GM23248 (cell line): ENCODE data around the gene COL23A1. TPM values are rescaled to one million over a fixed set of nuclear protein-coding genes. Genes with fewer than 3 reads are reported as not detected.

Experiments used
- DNase-seq: peaks from one replicate; pipeline ENCODE4 v3.0.0-alpha.2; 2015
- H2AFZ ChIP-seq: fragments of 200-600 bp; sonication (generic); 2 replicates; pipeline ENCODE4 v1.6.1; 2016; ENCODE audit warnings: antibody characterized with exemption
- H3F3A ChIP-seq: fragments of 200-600 bp; sonication (generic); 2 replicates; pipeline ENCODE4 v1.6.1; 2016; ENCODE audit warnings: mild to moderate bottlenecking, antibody characterized with exemption, mixed run types; ENCODE audit not compliant: insufficient read depth
- H3K27ac ChIP-seq: fragments of 200-600 bp; sonication (generic); 2 replicates; pipeline ENCODE4 v1.5.1; 2016; ENCODE audit warnings: mild to moderate bottlenecking
- H3K27me3 ChIP-seq: fragments of 200-600 bp; sonication (generic); replicated peaks from 2 replicates; pipeline ENCODE4 v1.6.1; 2016; ENCODE audit warnings: mild to moderate bottlenecking; ENCODE audit not compliant: insufficient read depth
- H3K36me3 ChIP-seq: fragments of 200-600 bp; sonication (generic); 2 replicates; pipeline ENCODE4 v1.6.1; 2016; ENCODE audit warnings: low read depth, mild to moderate bottlenecking
- H3K4me1 ChIP-seq: fragments of 200-600 bp; sonication (generic); 2 replicates; pipeline ENCODE4 v1.6.1; 2016; ENCODE audit warnings: mild to moderate bottlenecking; ENCODE audit not compliant: insufficient read depth
- H3K4me2 ChIP-seq: fragments of 200-600 bp; sonication (generic); one replicate; pipeline ENCODE4 v1.6.1; 2016; ENCODE audit warnings: mild to moderate bottlenecking; ENCODE audit not compliant: unreplicated experiment
- H3K4me3 ChIP-seq: fragments of 200-600 bp; sonication (generic); 2 replicates; pipeline ENCODE4 v1.5.1; 2016; ENCODE audit warnings: mild to moderate bottlenecking
- H3K79me2 ChIP-seq: fragments of 200-600 bp; sonication (generic); 2 replicates; pipeline ENCODE4 v1.6.1; 2016; ENCODE audit warnings: mild to moderate bottlenecking; ENCODE audit not compliant: insufficient read depth
- H3K9ac ChIP-seq: fragments of 200-600 bp; sonication (generic); 2 replicates; pipeline ENCODE4 v1.6.1; 2016; ENCODE audit warnings: mild to moderate bottlenecking
- H3K9me2 ChIP-seq: fragments of 200-600 bp; sonication (generic); 2 replicates; pipeline ENCODE4 v1.6.1; 2016; ENCODE audit warnings: mixed run types, mild to moderate bottlenecking, moderate library complexity; ENCODE audit not compliant: insufficient read depth
- H3K9me3 ChIP-seq: fragments of 200-600 bp; sonication (generic); one replicate; pipeline ENCODE4 v1.6.1; 2017; ENCODE audit warnings: low read depth
- H4K20me1 ChIP-seq: fragments of 200-600 bp; sonication (generic); 2 replicates; pipeline ENCODE4 v1.6.0; 2016; ENCODE audit not compliant: insufficient read depth
- EZH2 ChIP-seq: fragments of 200-600 bp; sonication (generic); IDR thresholded peaks from 2 replicates; pipeline ENCODE4 v1.6.1; 2018; ENCODE audit warnings: antibody characterized with exemption, mild to moderate bottlenecking; ENCODE audit not compliant: insufficient read depth, poor library complexity, severe bottlenecking
- EZH2phosphoT487 ChIP-seq: fragments of 200-600 bp; sonication (generic); IDR thresholded peaks from 2 replicates; pipeline ENCODE4 v1.6.1; 2018; ENCODE audit warnings: antibody characterized with exemption, moderate library complexity, mild to moderate bottlenecking, low read depth; ENCODE audit not compliant: insufficient read depth
- WGBS, 2 experiments: methylation state at CpG; one replicate each; pipeline ENCODE4 v1.1.6; 2015 to 2017; ENCODE audit warnings: low lambda C conversion rate in 2 of 2, low coverage in 1 of 2; ENCODE audit errors: missing lambda C conversion rate in 2 of 2; 5-methylcytosine and 5-hydroxymethylcytosine counted together
- in situ Hi-C: fragments of 300-500 bp; cut with MboI; formaldehyde crosslinking; loops from 2 replicates; pipeline ENCODE4 v1.15.0; 2020
- polyA plus RNA-seq: library from polyadenylated mRNA; unstranded; fragments of >200 nt; fragmentation: Nextera tagmentation; extraction: Ambion mirVana; gene quantifications from 2 replicates; pipeline ENCODE4 v1.2.1, GENCODE V29; 2016
- total RNA-seq: library from RNA; depleted of rRNA; stranded (reverse); fragments of >200 nt; shearing (Covaris generic); gene quantifications from 2 replicates; pipeline ENCODE4 v1.2.3, GENCODE V29; 2014

Gene COL23A1
- total and polyA plus RNA-seq, 2 experiments from 2014 or later: not detected

DNA sequence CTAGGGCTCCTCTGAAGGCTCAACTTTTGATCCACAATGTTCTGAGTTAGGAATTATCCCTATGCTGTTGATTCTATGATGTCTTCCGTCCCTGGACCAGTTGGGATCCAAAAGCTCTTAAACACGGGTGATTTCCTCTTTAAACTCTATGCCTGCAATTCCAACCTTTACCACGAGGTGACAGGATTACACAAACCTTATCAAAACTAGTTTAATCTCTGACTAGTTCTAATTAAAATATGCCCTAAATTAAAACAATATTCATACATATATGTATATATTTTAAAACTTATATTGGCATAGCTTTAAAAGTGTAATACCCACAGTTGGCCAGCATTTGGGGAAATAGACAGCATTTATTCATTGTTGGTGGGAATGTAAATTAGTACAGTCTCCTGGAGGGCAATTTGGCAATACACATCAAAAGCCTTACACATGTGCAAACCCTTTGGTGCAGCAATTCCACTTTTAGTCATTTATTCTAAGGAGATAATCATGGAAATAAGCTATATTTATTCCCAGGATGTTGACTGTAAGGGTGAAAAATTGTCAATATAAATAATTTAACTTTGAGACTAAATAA, 306.0 kb downstream of the COL23A1 start:
- peaks cover 11% of the 10 kb centered on the region for H3K27me3 ChIP-seq
- no peak overlapping the region for H3K9ac ChIP-seq
- WGBS, 2 experiments: 30 to 38% methylated on average over 3 of the region's 3 CpGs
- H4K20me1 ChIP-seq: no peaks in the 10 kb centered on the region
- H3K9me2 ChIP-seq: no peaks in the 10 kb centered on the region
- no peaks in the 10 kb centered on the region for H3K4me1 ChIP-seq
- H3K9me3 ChIP-seq: no peaks in the 10 kb centered on the region
- no peaks in the 10 kb centered on the region for H3K36me3 ChIP-seq
- no peak for DNase-seq
- no peak overlapping the region for H2AFZ ChIP-seq
- TF ChIP-seq EZH2phosphoT487: no peak
- TF ChIP-seq EZH2: no peak
- H3K27ac ChIP-seq: no peak overlapping the region
- no peak overlapping the region for H3K4me3 ChIP-seq
- in situ Hi-C loops: loop anchor here (10.0 kb wide), 1 partner anchor 271 kb away; no protein-coding TSS in a partner anchor
- no peak overlapping the region for H3K4me2 ChIP-seq
- H3F3A ChIP-seq: no peaks in the 10 kb centered on the region
- H3K79me2 ChIP-seq: no peaks in the 10 kb centered on the region

DNA sequence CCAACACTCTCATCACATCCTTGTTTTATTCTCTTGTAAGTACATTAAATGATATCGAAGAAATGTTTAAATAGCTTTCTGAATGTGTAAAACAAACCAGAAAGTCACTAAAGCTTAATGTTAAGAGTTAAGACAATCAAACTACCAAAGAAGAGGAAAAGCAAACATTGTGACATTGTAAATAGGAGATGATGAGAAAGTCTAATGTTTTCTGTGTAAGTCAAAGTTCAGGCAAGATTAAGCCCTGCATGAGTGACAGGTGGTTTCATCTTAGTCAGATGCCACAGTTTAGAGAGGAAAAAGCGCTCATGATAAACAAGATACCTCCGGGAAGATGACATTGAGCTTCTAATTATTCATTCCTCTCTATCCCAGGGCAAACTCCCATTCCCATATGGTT, 306.7 kb downstream of the COL23A1 start:
- H3K4me1 ChIP-seq: no peaks in the 10 kb centered on the region
- in situ Hi-C loops: loop anchor here (10.0 kb wide), 1 partner anchor 271 kb away; no protein-coding TSS in a partner anchor
- no peaks in the 10 kb centered on the region for H3K9me3 ChIP-seq
- 0 out of 2 replicates have a peak, but pooled peaks cover 4% of the 10 kb centered on the region for H3K27me3 ChIP-seq
- no peaks in the 10 kb centered on the region for H3K36me3 ChIP-seq
- H3K4me3 ChIP-seq: no peak overlapping the region
- H3K79me2 ChIP-seq: no peaks in the 10 kb centered on the region
- TF ChIP-seq EZH2phosphoT487 (no peak), EZH2 (no peak)
- H3K27ac ChIP-seq: no peak overlapping the region
- no peak for DNase-seq
- H4K20me1 ChIP-seq: no peaks in the 10 kb centered on the region
- no peaks in the 10 kb centered on the region for H3F3A ChIP-seq
- no peak overlapping the region for H3K9ac ChIP-seq
- H2AFZ ChIP-seq: no peak overlapping the region
- H3K9me2 ChIP-seq: no peaks in the 10 kb centered on the region
- 53 to 56% methylated on average over 3 of the region's 3 CpGs for WGBS, 2 experiments
- no peak overlapping the region for H3K4me2 ChIP-seq

DNA sequence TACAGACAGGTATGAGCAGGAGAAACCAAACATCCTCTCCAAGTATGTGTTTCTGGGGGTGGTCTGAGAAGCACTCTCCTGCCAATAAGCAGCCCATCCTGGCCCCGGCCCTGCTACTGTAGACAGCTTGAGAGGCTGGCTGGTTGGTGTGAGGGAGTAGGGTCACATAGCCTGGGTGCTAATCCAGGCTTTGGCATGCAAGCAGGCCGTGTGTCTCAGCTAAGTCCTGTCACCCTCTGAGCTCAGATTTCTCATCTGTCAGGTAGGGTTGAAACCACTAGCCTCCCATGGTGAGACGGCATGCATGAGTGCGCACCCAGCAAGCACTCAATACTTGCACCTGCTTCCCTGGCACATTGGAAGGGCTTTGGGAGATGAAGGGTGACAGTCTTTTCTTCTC, 307.8 kb downstream of the COL23A1 start:
- in situ Hi-C loops: loop anchor here (10.0 kb wide), 1 partner anchor 272 kb away; no protein-coding TSS in a partner anchor
- H3K9me3 ChIP-seq: no peaks in the 10 kb centered on the region
- H3F3A ChIP-seq: no peaks in the 10 kb centered on the region
- no peaks in the 10 kb centered on the region for H3K79me2 ChIP-seq
- no peaks in the 10 kb centered on the region for H4K20me1 ChIP-seq
- H2AFZ ChIP-seq: no peak overlapping the region
- 60 to 68% methylated on average over 4 of the region's 4 CpGs for WGBS, 2 experiments
- H3K9ac ChIP-seq: no peak overlapping the region
- no peak for DNase-seq
- H3K4me3 ChIP-seq: no peak overlapping the region
- TF ChIP-seq EZH2phosphoT487 (no peak), EZH2 (no peak)
- no peaks in the 10 kb centered on the region for H3K36me3 ChIP-seq
- H3K4me2 ChIP-seq: no peak overlapping the region
- H3K27me3 ChIP-seq: 0 out of 2 replicates have a peak, but pooled peaks cover 4% of the 10 kb centered on the region
- H3K27ac ChIP-seq: no peak overlapping the region
- H3K4me1 ChIP-seq: no peaks in the 10 kb centered on the region
- no peaks in the 10 kb centered on the region for H3K9me2 ChIP-seq

DNA sequence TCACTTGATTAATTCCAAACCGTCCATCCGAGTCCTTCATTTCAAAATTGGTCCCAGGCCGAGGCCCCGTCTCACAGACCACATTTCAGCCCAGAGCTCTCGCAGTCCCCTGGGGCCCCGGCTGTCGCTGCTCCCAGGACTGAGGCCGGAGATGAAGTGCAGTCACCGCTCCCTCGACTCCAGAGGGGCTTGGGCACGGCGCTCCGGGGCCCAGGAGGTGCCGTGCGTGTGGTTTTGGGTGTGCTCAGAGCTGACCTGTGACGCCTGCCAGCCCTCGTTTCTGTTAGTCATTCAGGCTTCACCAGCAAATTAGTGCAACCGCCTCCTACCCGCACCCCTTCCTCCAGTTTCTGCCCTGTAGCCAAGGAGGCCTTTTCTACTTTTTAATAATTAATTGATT, 308.9 kb downstream of the COL23A1 start:
- peaks cover 4% of the 10 kb centered on the region; the same call in 1 of the 2 replicates for H3K27me3 ChIP-seq
- H2AFZ ChIP-seq: no peak overlapping the region
- no peaks in the 10 kb centered on the region for H3K9me3 ChIP-seq
- no peak for DNase-seq
- H3K4me3 ChIP-seq: no peak overlapping the region
- no peaks in the 10 kb centered on the region for H3K9me2 ChIP-seq
- H3K79me2 ChIP-seq: no peaks in the 10 kb centered on the region
- in situ Hi-C loops: loop anchor here (10.0 kb wide), 1 partner anchor 273 kb away; no protein-coding TSS in a partner anchor
- no peak overlapping the region for H3K4me2 ChIP-seq
- H3K9ac ChIP-seq: no peak overlapping the region
- no peak overlapping the region for H3K27ac ChIP-seq
- no peaks in the 10 kb centered on the region for H4K20me1 ChIP-seq
- no peaks in the 10 kb centered on the region for H3F3A ChIP-seq
- no peaks in the 10 kb centered on the region for H3K4me1 ChIP-seq
- TF ChIP-seq EZH2phosphoT487: no peak
- TF ChIP-seq EZH2: no peak
- H3K36me3 ChIP-seq: no peaks in the 10 kb centered on the region
- WGBS, 2 experiments: 56 to 65% methylated on average over 16 to 19 of the region's 19 CpGs
